ENCODE data around the gene PLA2G6.
"Not testable (repeated sequence)": the region's sequence is repeated elsewhere in the genome, so short reads cannot be mapped to it uniquely, and the experiment has no call there.

PLA2G6 gene

GRCh38 chr22:38080850-38081635 is 100.6 kb downstream of the PLA2G6 start:
- ChIA-PET CTCF (interaction anchor here (0.9 to 1.4 kb wide), 3 partner anchors 11 to 272 kb away, joined by 3 read pairs; no protein-coding TSS in a partner anchor), POLR2A (no interaction called here)
- peak overlapping the region; percentile 48 for H3K4me3 ChIP-seq (ENCODE audit: low read depth, low read length)
- no peak for TF ChIP-seq CTCF (IDR thresholded peaks at IDR 0.05; ENCODE audit: insufficient read depth, low read length, missing control alignments)
- DNase-seq (ENCODE audit: low read depth, low spot score), result no peak

- POLR2A ChIA-PET, result no interaction called here
- DNase-seq (ENCODE audit: low read depth, low spot score), result no peak
- CTCF ChIA-PET, result no interaction called here
- no peak for TF ChIP-seq CTCF (IDR thresholded peaks at IDR 0.05; ENCODE audit: insufficient read depth, low read length, missing control alignments)
- no peak overlapping the region; the same call in 1 of the 2 replicates for H3K4me3 ChIP-seq (ENCODE audit: low read depth, low read length)
Measured at GRCh38 chr22:38080474-38080849, 101.2 kb downstream of the PLA2G6 start.

- no peak for DNase-seq (ENCODE audit: low read depth, low spot score)
- ChIA-PET POLR2A (no interaction called here), CTCF (interaction anchor here (0.8 kb wide), 1 partner anchor 29 kb away, joined by 3 read pairs; no protein-coding TSS in a partner anchor)
- TF ChIP-seq CTCF (IDR thresholded peaks at IDR 0.05; ENCODE audit: insufficient read depth, low read length, missing control alignments), result no peak
- H3K4me3 ChIP-seq (ENCODE audit: low read depth, low read length), result no peak overlapping the region
Measured at GRCh38 chr22:38079804-38080203, 101.8 kb downstream of the PLA2G6 start.

- POLR2A ChIA-PET; H3K4me3 ChIP-seq (ENCODE audit: low read depth, low read length); DNase-seq (ENCODE audit: low read depth, low spot score): not testable (repeated sequence)
- CTCF ChIA-PET, result interaction anchor here (0.8 kb wide), 1 partner anchor 29 kb away, joined by 3 read pairs; no protein-coding TSS in a partner anchor
Measured at GRCh38 chr22:38079208-38079607, 102.4 kb downstream of the PLA2G6 start.

- no peak overlapping the region for H3K4me3 ChIP-seq (ENCODE audit: low read depth, low read length)
- CTCF ChIA-PET, result no interaction called here
- no peak for DNase-seq (ENCODE audit: low read depth, low spot score)
- POLR2A ChIA-PET, result no interaction called here
- TF ChIP-seq CTCF (IDR thresholded peaks at IDR 0.05; ENCODE audit: insufficient read depth, low read length, missing control alignments), result no peak
Measured at GRCh38 chr22:38078046-38078840, 103.4 kb downstream of the PLA2G6 start.

- ChIA-PET CTCF (no interaction called here), POLR2A (no interaction called here)
- no peak overlapping the region for H3K4me3 ChIP-seq (ENCODE audit: low read depth, low read length)
- no peak for TF ChIP-seq CTCF (IDR thresholded peaks at IDR 0.05; ENCODE audit: insufficient read depth, low read length, missing control alignments)
- DNase-seq (ENCODE audit: low read depth, low spot score), result no peak
Measured at GRCh38 chr22:38077595-38077994, 104.0 kb downstream of the PLA2G6 start.
